HFFc6 (cell line): ENCODE data around the gene CELF6. TPM values are rescaled to one million over a fixed set of nuclear protein-coding genes. Genes with fewer than 3 reads are reported as not detected.
A peak's percentile ranks its signal among the peaks of the same experiment; 100 is the strongest.

Source experiments
- DNase-seq: peaks from one replicate; pipeline ENCODE4 v3.0.0-alpha.2; 2018
- H3K27ac Mint-ChIP-seq: 2 replicates; pipeline ENCODE4 v1.8.0; 2020; ENCODE audit warnings: mild to moderate bottlenecking, mixed read lengths
- H3K27me3 Mint-ChIP-seq: 2 replicates; pipeline ENCODE4 v1.8.0; 2021; ENCODE audit warnings: mild to moderate bottlenecking, moderate library complexity, mixed read lengths; ENCODE audit not compliant: insufficient read depth
- H3K36me3 Mint-ChIP-seq: 2 replicates; pipeline ENCODE4 v1.8.0; 2021; ENCODE audit warnings: low read depth, mixed read lengths
- H3K4me1 Mint-ChIP-seq: 2 replicates; pipeline ENCODE4 v1.8.0; 2020; ENCODE audit warnings: low read depth, mixed read lengths
- H3K4me3 Mint-ChIP-seq: 2 replicates; pipeline ENCODE4 v1.8.0; 2020; ENCODE audit warnings: mild to moderate bottlenecking, moderate library complexity, mixed read lengths
- H3K9me3 Mint-ChIP-seq: 2 replicates; pipeline ENCODE4 v1.8.0; 2020; ENCODE audit warnings: mild to moderate bottlenecking, mixed read lengths
- CTCF ChIP-seq: fragments of 200-600 bp; sonication (generic); IDR thresholded peaks from 2 replicates; pipeline ENCODE4 v1.5.0; 2021; ENCODE audit warnings: antibody characterized with exemption, mild to moderate bottlenecking
- total RNA-seq, 6 experiments: library from RNA; stranded (reverse); fragmentation: NEBNext Ultra II Directional; extraction: Animal tissue kit (Norgen Biotek cat#: 25700); gene quantifications; 2 replicates in 1 of 6; 3 replicates in 5 of 6; pipeline ENCODE4 v1.2.3, GENCODE V29; 2021

CELF6 gene
- total RNA-seq, 6 experiments from 2014 or later: 0.11 to 0.14 (median 0.12) TPM; not detected in 2

GRCh38 chr15:72252663-72253299 is 67.2 kb downstream of the CELF6 start:
- no peak overlapping the region for H3K27ac Mint-ChIP-seq
- H3K4me1 Mint-ChIP-seq: peaks cover 18% of the 10 kb centered on the region
- no peak overlapping the region for H3K4me3 Mint-ChIP-seq
- H3K36me3 Mint-ChIP-seq: peaks cover 39% of the 10 kb centered on the region
- no peaks in the 10 kb centered on the region for H3K9me3 Mint-ChIP-seq
- TF ChIP-seq CTCF: no peak
- DNase-seq: no peak
- no peaks in the 10 kb centered on the region for H3K27me3 Mint-ChIP-seq

GRCh38 chr15:72249142-72249810 is 70.7 kb downstream of the CELF6 start:
- no peak for TF ChIP-seq CTCF
- no peak for DNase-seq
- no peaks in the 10 kb centered on the region for H3K27me3 Mint-ChIP-seq
- H3K9me3 Mint-ChIP-seq: no peaks in the 10 kb centered on the region
- H3K4me1 Mint-ChIP-seq: peaks cover 18% of the 10 kb centered on the region
- no peak overlapping the region for H3K4me3 Mint-ChIP-seq
- H3K36me3 Mint-ChIP-seq: peaks cover 41% of the 10 kb centered on the region
- H3K27ac Mint-ChIP-seq: peak overlapping the region; percentile 47

- peaks cover 43% of the 10 kb centered on the region for H3K36me3 Mint-ChIP-seq
- H3K27me3 Mint-ChIP-seq: no peaks in the 10 kb centered on the region
- H3K27ac Mint-ChIP-seq: peak overlapping the region; percentile 47
- peaks cover 23% of the 10 kb centered on the region for H3K4me1 Mint-ChIP-seq
- DNase-seq: no peak
- TF ChIP-seq CTCF: no peak
- H3K9me3 Mint-ChIP-seq: no peaks in the 10 kb centered on the region
- H3K4me3 Mint-ChIP-seq: no peak overlapping the region
Measured at GRCh38 chr15:72248514-72248913, 71.4 kb downstream of the CELF6 start.

GRCh38 chr15:72242775-72243370 is 77.1 kb downstream of the CELF6 start:
- DNase-seq: no peak
- Mint-ChIP-seq H3K27ac (no peak overlapping the region), H3K36me3 (peaks cover 47% of the 10 kb centered on the region), H3K4me3 (no peak overlapping the region), H3K4me1 (peaks cover 15% of the 10 kb centered on the region), H3K27me3 (no peaks in the 10 kb centered on the region), H3K9me3 (no peaks in the 10 kb centered on the region)
- TF ChIP-seq CTCF: no peak

GRCh38 chr15:72239652-72240051 is 80.3 kb downstream of the CELF6 start:
- no peak for TF ChIP-seq CTCF
- H3K27me3 Mint-ChIP-seq: peaks cover 1% of the 10 kb centered on the region; the same call in 1 of the 2 replicates

More at GRCh38 chr15:72239652-72240051, 80.3 kb downstream of the CELF6 start:
- peaks cover 42% of the 10 kb centered on the region for H3K4me1 Mint-ChIP-seq
- H3K27ac Mint-ChIP-seq: peak overlapping the region; percentile 10; the same call in 1 of the 2 replicates
- peaks cover 34% of the 10 kb centered on the region for H3K36me3 Mint-ChIP-seq
- no peaks in the 10 kb centered on the region for H3K9me3 Mint-ChIP-seq
- H3K4me3 Mint-ChIP-seq: no peak overlapping the region
- no peak for DNase-seq
